ENCODE data around the gene ANGPTL2.
"Not testable (repeated sequence)": the region's sequence is repeated elsewhere in the genome, so short reads cannot be mapped to it uniquely, and the experiment has no call there.

The ANGPTL2 gene

GRCh38 chr9:127154390-127155191, 32.2 kb upstream of the ANGPTL2 start:
- DNase-seq: no peak

DNA sequence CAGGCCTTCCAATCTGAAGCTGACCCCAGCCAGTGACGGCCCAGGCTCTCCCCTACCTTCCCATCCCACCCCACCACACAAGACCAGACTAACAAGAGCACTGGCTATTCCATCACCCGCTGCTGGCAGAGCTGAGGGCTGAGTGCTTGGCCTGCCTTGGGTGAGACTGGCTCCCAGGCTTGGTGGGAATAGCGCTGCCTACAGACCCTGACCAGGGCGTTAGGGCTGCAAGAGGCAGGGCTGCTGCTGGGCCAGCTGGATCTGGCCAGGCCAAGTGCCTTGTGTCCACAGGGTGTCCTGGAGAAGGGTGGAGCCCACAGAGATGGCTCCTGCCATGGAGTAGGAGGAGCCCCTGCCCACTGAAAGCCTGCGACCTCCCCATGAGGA, 31.6 kb upstream of the ANGPTL2 start:
- DNase-seq: no peak

DNA sequence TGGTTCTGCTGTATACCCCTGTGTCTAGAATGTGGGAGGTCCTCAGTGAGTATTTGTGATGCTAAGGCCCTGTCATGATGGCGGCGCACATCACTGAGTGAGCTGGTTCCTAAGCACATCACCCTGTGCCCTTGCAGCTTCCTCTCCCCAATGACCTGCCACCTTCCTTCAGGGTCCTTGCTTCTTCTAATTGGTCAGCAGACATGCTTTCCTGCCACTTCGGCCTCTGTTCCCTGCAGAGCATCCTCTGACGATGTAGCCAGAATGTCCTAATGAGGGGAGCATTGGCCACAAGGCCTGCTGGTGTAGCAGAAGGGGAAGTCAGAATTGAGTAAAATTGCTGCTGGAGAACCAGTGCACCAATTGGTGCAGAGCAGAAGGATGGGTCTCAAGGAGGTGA, 31.1 kb upstream of the ANGPTL2 start:
- no peak for DNase-seq

- DNase-seq: no peak
Measured at GRCh38 chr9:127149463-127150390, 27.3 kb upstream of the ANGPTL2 start.

- no peak for DNase-seq
Measured at GRCh38 chr9:127149010-127149409, 26.6 kb upstream of the ANGPTL2 start.

GRCh38 chr9:127148014-127148413, 25.6 kb upstream of the ANGPTL2 start:
- DNase-seq: no peak

- DNase-seq: no peak
Measured at GRCh38 chr9:127147251-127147650, 24.8 kb upstream of the ANGPTL2 start.

DNA sequence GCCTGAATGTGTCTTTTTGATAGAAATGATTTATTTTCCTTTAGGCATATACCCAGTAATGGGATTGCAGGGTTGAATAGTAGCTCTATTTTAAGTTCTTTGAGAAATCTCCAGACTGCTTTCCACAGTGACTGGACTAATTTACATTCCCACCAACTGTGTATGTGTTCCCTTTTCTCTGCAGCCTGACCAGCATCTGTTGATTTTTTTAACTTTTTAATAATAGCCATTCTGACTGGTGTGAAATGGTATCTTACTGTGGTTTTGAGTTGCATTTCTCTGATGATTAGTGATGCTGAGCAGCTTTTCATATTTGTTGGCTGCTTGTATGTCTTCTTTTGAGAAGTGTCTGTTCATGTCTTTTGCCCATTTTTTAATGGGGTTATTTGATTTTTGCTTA, 24.4 kb upstream of the ANGPTL2 start:
- DNase-seq: not testable (repeated sequence)

- DNase-seq: no peak
Measured at GRCh38 chr9:127144670-127145445, 22.4 kb upstream of the ANGPTL2 start.

DNA sequence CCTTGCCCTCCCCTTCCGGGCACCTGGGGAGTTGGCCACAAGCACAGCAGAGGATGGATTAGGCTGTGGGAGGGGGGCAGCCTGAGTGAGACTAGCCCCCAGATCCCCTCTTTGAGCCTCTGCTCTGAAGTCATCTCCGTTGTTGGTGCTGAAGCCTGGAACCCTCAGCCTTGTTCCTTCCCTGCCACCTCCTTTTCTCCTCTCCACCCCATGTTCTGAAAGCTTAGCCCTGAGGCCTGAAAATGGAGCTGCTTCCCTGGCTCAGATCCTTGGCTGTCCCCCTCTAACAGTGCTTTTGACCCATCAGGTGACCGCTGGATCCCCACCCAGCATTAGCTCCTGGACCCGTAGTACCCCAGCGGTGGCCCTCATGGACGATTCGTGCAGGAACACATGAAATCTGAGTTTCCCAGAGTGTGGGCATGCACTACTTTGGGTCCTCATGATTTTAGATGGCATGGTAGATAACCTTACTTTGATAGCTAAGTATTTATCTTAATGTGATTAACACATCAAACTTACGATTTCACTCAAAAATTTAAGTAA, 21.6 kb upstream of the ANGPTL2 start:
- no peak for DNase-seq

DNA sequence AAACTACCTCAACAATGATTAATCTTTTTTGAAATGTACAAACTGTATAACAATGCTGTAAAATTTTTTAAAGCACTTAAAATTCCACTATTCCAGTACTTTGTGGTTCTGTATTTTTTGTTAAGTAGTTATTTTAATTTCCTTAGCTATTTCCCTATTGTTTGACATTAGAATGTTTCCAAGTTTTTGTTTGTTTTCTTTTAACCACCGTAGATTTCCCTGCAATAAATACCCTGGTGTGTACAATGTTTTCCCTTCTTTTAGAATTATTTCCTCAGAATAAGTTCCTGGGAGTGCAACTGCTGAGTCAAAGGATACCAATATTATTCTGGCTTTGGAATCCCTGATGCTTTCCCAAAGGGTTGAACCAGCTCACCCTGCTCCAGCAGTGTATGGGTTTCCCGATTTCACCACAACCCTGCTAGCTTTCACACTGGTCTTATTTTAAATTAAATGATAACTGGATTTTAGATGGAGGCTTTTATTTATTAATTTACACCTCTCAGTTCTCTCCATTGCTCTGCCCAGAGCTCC, 20.6 kb upstream of the ANGPTL2 start:
- DNase-seq: no peak

- DNase-seq: no peak
Measured at GRCh38 chr9:127142291-127142690, 19.9 kb upstream of the ANGPTL2 start.

DNA sequence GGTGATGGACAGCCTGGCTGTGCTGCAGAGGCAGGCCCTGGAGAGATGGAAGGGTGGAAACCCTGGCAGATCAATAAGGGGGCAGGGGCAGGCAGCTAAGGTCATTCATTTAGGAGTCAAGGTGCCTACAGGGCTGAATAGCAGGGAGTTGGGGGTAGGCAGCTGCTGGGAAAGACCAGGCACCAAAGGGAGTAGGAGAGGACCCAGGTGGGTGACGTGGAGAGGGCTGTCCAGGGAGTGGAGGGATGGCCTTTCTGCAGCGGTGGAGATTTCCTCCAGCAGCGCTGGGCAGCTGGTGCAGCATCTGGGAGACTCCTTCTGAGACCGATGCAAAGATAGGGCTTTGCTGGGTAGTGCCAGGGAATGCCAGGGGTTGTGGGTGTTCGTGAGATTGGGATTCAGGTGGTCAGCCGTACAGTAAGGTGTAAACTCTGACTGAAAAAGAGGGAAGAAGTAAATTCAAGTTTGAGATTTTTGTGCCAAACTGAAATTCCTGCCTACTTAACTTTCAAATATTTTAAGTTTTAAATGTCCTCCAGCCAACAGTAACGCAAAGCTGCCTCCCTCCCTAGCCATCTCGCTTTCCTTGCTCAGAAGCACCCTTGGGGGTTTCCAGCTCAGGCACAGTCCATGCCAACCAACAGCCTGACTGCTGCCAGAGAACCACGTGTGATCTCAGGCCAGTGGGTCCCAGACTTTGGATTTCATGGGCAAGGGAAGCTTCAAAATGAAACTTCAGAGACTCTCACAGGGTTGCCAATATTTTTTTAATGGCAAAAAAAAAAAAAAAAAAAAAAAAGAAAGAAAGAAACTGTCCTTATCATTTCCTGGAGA, 18.6 kb upstream of the ANGPTL2 start:
- no peak for DNase-seq

- DNase-seq: no peak
Measured at GRCh38 chr9:127140181-127140580, 17.7 kb upstream of the ANGPTL2 start.

GRCh38 chr9:127139775-127140174, 17.3 kb upstream of the ANGPTL2 start:
- DNase-seq: no peak

DNA sequence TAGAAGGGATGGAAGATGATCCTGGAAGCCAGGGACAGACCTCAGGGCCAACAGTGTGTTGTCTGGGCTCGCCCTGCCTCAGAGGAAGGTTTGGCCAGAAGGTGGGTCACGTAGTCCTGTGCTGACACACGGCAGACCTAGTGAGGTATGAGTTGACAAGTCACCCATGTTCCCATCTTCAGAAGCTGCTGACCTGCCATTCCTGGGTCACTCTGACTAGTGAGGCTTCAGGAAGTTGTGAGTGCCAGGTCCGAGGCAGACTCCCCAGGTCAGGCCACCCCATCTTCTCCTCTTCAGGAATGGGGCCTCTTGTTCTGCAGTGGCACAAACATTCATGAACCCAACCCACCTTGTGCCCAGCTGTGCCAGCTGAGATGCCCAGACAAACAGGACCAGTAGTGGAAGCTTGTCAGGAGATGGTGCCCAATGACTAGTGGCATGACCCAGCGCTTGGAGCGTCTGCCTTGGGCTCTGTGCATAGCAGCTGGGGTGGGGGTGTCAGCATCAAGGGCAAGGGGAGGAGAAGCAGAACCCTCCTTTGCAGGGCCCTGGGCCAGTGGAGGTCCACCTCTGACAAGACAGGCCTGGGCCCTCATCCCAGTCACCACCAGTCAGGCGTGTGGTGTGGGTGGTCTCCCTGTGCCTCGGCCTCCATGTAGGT, 16.8 kb upstream of the ANGPTL2 start:
- DNase-seq: no peak

- DNase-seq: no peak
Measured at GRCh38 chr9:127138444-127138843, 16.0 kb upstream of the ANGPTL2 start.

GRCh38 chr9:127137640-127138360, 15.4 kb upstream of the ANGPTL2 start:
- DNase-seq: no peak

DNA sequence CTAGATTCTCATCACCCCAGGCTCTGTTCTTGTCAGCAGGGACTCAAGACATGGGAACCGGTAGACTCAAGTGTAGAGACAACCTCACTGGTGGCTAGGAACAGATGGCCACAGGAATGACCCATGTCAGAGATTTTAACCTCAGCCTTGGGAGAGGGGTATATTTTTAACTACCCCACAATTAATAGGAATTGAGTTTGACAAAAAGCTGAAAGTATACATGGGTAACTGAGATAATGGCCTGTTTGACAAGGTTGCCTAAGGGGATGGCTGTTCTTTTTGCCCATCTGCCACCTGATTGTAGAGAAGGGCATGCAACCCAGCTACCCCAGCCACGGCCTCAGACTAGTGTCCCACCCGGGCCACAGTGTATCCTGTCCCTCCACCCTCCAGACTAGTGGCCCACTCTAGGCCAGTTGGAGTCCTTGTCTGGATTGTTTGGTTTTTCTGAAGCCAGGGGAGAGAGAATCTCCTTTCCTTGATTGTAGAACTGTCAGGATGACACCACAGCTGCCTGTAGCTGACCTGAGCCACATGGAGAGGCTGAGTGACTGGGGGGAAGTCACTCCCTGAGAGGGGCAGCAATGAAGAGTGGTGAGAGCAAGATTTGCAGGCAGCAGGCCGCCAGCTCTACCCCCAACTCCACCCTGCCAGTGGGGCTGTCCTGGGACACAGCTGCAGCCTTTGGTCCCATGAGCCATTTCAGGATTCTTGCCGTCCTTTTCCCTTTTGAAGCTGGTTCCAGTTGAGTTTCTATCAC, 14.6 kb upstream of the ANGPTL2 start:
- no peak for DNase-seq
